ENCODE results near the gene QPRT.
"Not testable (repeated sequence)": the region's sequence is repeated elsewhere in the genome, so short reads cannot be mapped to it uniquely, and the experiment has no call there.

Gene QPRT

DNA sequence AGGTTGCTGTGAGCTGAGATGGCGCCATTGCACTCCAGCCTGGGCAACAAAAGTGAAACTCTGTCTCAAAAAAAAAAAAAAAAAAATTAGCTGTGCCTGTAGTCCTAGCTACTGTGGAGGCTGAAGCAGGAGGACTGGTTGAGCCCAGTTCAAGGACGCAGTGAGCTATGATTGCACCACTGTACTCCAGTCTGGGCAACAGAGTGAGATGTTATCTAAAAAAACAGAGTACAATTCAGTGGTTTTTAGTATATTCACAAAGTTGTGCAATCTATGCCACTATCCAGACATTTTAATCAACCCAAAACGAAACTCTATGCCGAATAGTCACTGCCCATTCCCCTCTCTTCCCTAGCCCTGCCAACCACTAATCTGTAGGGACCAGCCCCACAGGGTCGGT lies 41.7 kb downstream of the QPRT start:
- DNase-seq: no peak

DNA sequence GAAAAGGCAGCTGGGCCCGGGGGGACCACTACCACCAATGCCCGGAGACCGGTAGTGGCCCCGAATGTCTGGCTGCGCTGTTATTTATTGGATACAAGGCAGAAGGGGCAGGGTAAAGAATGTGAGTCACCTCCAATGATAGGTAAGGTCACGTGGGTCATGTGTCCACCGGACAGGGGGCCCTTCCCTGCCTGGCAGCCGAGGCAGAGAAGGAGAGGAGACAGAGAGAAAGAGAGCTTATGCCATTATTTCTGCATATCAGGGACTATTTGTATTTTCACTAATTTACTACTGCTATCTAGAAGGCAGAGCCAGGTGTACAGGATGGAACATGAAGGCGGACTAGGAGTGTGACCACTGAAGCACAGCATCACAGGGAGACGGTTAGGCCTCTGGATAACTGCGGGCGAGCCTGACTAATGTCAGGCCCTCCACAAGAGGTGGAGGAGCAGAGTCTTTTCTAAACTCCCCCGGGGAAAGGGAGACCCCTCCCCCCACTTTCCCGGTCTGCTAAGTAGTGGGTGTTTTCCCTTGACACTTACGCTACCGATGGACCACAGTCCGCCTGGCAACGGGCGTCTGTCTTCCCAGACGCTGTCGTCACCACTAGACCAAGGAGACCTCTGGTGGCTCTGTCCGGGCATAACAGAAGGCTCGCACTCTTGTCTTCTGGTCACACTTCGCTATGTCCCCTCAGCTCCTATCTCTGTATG lies 42.3 kb downstream of the QPRT start:
- DNase-seq: peak; percentile 60

- DNase-seq: no peak
These were observed 47.9 kb downstream of the QPRT start for GRCh38 chr16:29726845-29727377.

GRCh38 chr16:29727452-29727851 lies 48.5 kb downstream of the QPRT start:
- DNase-seq: no peak

GRCh38 chr16:29729116-29729521 lies 50.1 kb downstream of the QPRT start:
- no peak for DNase-seq

GRCh38 chr16:29730649-29731048 lies 51.7 kb downstream of the QPRT start:
- DNase-seq: no peak

DNA sequence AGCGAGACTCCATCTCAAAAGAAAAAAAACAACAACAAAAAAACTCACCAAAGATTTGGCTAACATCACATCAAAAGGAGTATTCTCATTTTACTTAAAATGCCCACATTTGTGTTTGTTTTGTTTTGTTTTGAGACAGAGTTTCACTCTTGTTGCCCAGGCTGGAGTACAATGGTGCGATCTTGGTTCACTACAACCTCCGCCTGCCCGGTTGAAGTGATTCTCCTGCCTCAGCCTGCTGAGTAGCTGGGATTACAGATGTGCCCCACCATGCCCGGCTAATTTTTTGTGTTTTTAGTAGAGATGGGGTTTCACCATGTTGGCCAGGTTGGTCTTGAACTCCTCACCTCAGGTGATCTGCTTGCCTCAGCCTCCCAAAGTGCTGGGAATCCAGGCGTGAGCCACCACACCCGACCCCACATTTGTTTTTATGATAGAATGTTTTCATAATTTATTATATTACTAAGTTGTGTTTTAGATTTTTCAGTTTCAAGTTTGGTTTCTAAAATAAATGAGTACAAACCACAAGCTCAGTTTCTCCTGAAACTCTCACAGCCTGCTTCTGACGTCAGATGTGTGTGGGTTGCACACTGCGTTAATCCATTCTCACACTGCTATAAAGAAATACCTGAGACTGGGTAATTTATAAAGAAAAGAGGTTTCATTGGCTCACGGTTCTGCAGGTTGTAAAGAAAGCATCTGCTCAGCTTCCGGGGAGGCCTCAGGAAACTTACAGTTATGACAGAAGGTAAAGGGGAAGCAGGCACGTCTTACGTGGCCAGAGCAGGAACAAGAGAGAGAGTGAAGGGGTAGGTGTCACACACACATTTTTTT lies 53.0 kb downstream of the QPRT start:
- peak; percentile 29 for DNase-seq

DNA sequence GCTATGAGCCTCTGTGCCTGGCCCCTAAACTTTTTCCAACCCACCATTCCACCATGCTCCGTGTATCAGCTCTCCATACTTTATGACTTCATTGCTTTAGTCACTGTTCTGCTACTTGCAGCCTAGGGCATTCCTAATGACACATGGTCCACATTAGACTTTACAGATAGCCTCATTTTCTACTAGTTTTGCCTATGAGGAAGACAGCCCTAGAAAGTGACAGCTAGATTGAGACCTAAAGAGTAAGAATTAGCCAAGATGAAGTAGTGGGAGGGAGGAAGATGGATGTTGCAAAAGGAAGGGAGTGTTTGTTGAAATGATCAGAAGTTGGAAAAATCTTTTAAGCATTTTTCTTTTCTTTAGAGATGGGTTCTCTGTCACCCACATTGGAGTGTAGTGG lies 55.8 kb downstream of the QPRT start:
- no peak for DNase-seq

DNA sequence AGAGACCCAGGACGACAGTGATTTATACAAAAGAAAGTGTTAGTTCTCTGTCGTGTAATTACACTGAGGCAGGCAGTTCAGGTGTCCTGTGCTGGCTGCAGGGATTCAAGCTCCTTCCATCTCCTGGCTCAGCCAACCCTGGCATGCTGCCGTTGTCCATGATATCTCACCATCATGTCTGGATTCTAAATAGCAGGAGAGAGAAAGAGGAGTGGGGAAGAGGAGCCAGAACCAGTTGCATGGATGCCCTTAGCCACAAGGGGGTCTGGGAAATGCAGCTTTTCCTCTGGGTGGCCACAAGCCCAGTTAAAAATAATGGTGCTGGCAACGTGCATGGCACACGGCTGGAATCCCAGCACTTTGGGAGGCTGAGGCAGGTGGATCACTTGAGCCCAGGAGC lies 57.1 kb downstream of the QPRT start:
- DNase-seq: no peak

DNA sequence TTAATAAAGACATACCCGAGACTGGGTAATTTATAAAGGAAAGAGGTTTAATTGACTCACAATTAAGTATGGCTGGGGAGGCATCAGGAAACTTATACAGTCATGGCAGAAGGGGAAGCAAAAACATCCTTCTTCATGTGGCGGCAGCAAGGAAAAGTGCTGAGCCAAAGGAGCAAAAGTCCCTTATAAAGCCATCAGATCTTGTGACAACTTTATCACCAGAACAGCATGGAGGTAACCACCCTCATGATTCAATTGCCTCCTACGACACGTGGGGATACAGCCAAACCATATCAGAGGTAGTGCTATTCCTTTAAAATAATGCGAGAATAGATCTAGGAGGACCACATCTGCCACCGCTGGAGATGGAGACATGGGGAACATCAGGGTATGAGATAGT lies 57.8 kb downstream of the QPRT start:
- no peak for DNase-seq

GRCh38 chr16:29737713-29738112 lies 58.7 kb downstream of the QPRT start:
- no peak for DNase-seq

DNA sequence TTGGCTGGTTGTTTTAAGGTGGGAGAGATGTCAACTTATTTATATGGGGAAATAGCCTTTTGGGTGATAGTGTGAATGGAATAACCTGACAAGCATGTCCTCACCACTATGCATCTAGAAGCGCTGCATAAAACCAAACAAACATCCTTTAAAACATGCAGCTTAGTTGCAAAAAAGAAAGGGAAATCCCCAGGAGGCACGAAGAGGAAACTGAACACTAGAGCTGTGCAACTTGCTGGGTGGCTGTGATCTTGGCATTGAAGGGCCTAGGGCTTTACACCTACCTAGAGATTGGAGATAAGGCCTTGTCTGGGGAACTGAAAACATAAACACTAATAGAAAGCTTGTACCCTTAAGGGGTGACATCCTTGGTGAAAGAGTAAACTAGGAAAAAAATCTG lies 59.5 kb downstream of the QPRT start:
- peak; percentile 86 for DNase-seq

GRCh38 chr16:29739927-29740629 lies 61.1 kb downstream of the QPRT start:
- DNase-seq: not testable (repeated sequence)

GRCh38 chr16:29740630-29741015 lies 61.6 kb downstream of the QPRT start:
- DNase-seq: not testable (repeated sequence)

DNA sequence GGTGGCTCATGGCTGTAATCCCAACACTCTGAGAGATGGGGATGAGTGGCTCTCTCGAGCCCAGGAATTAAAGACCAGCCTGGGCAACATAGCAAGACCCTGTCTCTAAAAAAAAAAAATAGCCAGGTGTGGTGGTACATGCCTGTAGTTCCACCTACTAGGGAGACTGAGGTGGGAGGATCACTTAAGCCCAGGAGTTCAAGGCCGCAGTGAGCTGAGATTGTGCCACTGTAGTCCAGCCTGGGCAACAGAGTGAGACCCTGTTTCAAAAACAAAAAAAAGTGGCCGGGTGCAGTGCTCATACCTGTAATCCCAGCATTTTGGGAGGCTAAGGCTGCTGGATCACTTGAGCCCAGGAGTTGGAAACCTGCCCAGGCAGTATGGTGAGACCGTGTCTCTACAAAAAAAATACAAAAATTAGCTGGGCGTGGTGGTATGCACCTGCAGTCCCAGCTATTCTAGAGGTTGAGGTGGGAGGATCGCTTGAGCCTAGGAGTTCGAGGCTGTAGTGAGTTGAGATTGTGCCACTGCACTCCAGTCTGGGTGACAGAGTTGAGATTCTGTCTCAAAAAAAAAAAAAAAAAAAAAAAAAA lies 63.8 kb downstream of the QPRT start:
- no peak for DNase-seq

- no peak for DNase-seq
These were observed 64.5 kb downstream of the QPRT start for GRCh38 chr16:29743475-29743826.

DNA sequence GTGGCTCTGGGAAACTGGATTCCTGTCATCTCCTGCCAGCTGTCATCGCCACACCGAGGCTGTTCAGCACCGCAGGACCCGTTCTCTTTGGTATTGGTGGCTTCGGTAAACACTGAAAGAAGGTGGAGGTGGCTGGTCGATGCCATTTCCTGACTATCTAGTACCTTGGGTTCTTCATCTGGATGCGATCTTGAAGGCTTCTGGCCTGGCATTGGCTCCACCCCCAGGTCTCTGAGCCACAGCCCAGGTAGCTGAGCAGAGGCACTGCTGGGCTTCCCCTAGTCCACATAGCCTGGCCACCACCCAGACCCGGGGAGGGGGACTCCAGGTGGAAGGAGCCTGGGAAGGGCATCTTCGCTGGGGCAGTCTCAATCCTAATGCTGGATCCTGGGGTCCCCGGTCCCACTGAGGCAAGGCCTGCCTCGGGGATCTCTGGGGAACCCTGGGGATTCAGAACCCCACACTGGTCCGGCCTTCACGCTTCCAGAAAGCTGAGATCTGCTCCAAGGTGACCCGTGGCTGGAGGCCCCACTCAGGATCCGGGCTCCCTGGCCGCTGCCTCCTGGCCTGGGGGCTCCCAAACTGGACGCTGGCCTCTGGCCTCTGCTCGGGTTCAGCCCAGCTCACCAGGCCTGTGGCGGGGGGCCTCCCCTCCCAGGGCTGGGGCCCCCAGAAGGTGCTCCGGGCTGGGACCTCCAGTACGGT lies 65.0 kb downstream of the QPRT start:
- DNase-seq: peak; percentile 75

GRCh38 chr16:29744541-29745101 lies 65.6 kb downstream of the QPRT start:
- no peak for DNase-seq

GRCh38 chr16:29745121-29745852 lies 66.3 kb downstream of the QPRT start:
- peak; percentile 70 for DNase-seq

DNA sequence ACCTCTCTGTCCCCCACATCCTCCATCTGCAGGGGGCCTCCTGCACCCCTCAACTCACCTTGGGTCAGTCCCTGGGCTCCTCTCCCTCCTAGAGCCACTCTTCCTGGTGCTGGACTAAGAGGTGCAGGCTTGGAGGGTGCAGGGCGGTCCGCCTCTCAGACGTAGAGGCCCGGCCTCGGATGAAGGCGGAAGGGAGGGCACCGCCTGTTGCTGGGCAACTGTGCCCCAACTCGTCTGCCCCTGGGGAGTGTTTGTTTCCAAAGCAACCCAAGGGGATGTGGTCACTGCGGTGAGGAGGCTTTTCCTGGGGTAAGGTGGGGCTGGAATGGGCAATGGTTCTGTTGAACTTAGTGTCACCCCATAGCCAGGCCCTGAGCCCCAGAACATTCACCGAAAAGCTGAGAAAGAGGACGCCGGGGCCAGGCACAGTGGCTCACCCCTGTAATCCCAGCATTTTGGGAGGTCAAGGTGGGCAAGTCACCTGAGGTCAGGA lies 66.9 kb downstream of the QPRT start, which contains the start of gene C16orf54:
TSS of gene C16orf54 (minus strand) at position 138 of the 493 bp plus-strand sequence. CDS start 1,039 bp downstream, outside the sequence.
- peak; percentile 97 for DNase-seq

DNA sequence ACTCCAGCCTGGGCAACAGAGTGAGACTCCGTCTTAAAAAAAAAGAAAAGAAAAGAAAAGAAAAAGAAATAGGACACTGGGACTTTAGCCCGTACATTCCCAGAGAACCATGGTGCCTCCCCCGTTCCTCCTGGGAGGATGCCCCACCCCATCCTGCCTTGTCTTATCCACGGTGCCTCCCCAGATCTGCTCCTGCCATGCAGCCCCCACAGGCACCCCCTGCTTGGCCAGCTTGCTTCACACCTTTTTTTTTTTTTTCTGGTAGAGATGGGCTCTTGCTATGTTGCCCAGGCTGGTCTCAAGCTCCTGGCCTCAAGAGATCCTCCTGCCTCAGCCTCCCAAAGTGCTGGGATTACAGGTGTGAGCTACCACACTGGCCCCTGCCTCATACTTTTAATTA lies 67.5 kb downstream of the QPRT start:
- DNase-seq: not testable (repeated sequence)
